ENCODE measurements around the gene LYRM2. TPM values are rescaled to one million over a fixed set of nuclear protein-coding genes. Genes with fewer than 3 reads are reported as not detected.

Gene LYRM2
- total RNA-seq, 1 experiment from 2014 or later = 39.4 TPM

DNA sequence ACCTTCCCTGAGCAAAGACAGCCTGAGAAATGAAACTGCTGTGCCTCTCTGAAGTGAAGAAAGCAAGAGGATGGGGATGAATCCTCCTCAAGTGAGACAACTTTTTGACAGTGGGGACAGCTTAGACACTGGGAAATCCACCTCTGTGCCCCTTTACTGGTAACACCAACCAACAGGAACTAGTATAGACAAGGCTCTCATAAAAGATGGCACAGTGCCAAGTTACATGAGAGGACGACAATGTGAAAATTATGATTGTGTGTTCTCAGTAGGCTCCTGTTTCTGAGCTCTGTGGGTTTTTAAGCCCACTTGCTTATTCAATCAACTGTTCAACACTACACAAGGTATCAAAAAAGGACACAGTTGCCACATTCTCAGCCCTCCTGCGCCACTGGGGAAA is 41.6 kb upstream of the LYRM2 start:
- no peaks in the 10 kb centered on the region for H3K9me3 ChIP-seq (ENCODE audit: control insufficient read depth, insufficient read depth, low read depth, low read length)
- H3K4me1 ChIP-seq (ENCODE audit: control insufficient read depth, insufficient read depth, low read length) = no peaks in the 10 kb centered on the region
- H3K36me3 ChIP-seq (ENCODE audit: control insufficient read depth, insufficient read depth, low read length) = peaks cover 24% of the 10 kb centered on the region
- CTCF ChIA-PET = no interaction called here
- no peaks in the 10 kb centered on the region for H3K27me3 ChIP-seq (ENCODE audit: control insufficient read depth, insufficient read depth, low read length)
- intact Hi-C loops (cut with micrococcal nuclease; ENCODE audit: unreplicated experiment) (no loop called here), in situ Hi-C loops (cut with HindIII; ENCODE audit: low pct_unique_long_range_greater_than_20kb, low sequenced_read_pairs) (no loop called here)
- no peak overlapping the region for H3K4me3 ChIP-seq (ENCODE audit: low read depth in 2 of 2, low read length in 2 of 2)
- TF ChIP-seq SIN3A (IDR thresholded peaks at IDR 0.05; ENCODE audit: borderline replicate concordance, insufficient read depth, low read depth, low read length) (no peak), TCF7L2 (IDR thresholded peaks at IDR 0.05; ENCODE audit: low read depth, low read length) (no peak), POLR2AphosphoS5 (IDR thresholded peaks at IDR 0.05; ENCODE audit: low read depth, low read length) (no peak)
- TF ChIP-seq, protein P1, sequence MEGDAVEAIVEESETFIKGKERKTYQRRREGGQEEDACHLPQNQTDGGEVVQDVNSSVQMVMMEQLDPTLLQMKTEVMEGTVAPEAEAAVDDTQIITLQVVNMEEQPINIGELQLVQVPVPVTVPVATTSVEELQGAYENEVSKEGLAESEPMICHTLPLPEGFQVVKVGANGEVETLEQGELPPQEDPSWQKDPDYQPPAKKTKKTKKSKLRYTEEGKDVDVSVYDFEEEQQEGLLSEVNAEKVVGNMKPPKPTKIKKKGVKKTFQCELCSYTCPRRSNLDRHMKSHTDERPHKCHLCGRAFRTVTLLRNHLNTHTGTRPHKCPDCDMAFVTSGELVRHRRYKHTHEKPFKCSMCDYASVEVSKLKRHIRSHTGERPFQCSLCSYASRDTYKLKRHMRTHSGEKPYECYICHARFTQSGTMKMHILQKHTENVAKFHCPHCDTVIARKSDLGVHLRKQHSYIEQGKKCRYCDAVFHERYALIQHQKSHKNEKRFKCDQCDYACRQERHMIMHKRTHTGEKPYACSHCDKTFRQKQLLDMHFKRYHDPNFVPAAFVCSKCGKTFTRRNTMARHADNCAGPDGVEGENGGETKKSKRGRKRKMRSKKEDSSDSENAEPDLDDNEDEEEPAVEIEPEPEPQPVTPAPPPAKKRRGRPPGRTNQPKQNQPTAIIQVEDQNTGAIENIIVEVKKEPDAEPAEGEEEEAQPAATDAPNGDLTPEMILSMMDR (IDR thresholded peaks at IDR 0.05) = no peak
- TF ChIP-seq, protein P2, sequence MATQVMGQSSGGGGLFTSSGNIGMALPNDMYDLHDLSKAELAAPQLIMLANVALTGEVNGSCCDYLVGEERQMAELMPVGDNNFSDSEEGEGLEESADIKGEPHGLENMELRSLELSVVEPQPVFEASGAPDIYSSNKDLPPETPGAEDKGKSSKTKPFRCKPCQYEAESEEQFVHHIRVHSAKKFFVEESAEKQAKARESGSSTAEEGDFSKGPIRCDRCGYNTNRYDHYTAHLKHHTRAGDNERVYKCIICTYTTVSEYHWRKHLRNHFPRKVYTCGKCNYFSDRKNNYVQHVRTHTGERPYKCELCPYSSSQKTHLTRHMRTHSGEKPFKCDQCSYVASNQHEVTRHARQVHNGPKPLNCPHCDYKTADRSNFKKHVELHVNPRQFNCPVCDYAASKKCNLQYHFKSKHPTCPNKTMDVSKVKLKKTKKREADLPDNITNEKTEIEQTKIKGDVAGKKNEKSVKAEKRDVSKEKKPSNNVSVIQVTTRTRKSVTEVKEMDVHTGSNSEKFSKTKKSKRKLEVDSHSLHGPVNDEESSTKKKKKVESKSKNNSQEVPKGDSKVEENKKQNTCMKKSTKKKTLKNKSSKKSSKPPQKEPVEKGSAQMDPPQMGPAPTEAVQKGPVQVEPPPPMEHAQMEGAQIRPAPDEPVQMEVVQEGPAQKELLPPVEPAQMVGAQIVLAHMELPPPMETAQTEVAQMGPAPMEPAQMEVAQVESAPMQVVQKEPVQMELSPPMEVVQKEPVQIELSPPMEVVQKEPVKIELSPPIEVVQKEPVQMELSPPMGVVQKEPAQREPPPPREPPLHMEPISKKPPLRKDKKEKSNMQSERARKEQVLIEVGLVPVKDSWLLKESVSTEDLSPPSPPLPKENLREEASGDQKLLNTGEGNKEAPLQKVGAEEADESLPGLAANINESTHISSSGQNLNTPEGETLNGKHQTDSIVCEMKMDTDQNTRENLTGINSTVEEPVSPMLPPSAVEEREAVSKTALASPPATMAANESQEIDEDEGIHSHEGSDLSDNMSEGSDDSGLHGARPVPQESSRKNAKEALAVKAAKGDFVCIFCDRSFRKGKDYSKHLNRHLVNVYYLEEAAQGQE (IDR thresholded peaks at IDR 0.05; ENCODE audit: insufficient read depth in 1 of 2, low read depth in 2 of 2, low read length in 1 of 2) = no peak
- POLR2A ChIA-PET = no interaction called here
- no TSS peak for BruUV-seq (replicated peaks)
- no peak for ATAC-seq
- no peak for DNase-seq (ENCODE audit: low read depth, low spot score)
- H3K27ac ChIP-seq (ENCODE audit: low read length) = no peak overlapping the region

DNA sequence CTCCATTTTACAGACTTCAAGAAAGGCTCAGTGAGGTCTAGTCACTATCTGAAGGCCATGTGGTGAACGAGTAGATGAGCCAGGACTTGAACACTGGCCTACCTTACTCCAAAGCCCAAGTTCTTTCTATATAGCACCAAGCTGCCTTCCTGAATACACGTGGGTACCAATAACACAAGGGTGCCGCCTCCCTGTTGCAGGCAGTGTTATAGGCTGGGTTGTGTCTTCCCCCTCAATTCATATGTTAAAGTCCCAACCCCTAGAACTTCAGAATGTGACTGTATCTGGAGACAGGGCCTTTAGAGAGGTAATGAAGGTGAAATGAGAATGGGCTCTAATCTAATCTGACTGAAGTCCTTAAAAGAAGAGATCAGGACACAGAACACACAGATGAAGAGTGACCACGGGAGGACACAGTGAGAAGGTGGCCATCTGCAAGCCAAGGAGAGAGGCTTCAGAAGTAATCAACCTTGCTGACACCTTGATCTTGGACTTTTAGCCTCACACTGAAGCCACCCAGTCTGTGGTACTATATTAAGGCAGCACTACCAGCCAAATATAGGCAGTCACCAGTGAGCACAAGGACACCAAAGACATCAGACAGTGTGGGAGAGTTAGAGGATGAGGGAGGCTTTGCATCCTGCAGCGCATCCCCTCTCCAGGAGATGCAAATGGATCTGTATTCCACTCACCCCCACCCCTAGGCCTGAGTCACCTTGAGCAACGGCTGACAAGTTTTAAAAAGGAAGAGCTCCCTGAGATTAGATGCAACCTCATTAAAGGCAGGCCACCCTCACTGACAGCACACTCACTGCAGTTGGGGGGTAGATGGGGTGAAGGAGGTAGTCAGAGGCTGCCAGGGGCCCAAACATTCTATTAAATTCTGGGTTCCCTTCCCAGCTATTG is 40.9 kb upstream of the LYRM2 start:
- no peaks in the 10 kb centered on the region for H3K9me3 ChIP-seq (ENCODE audit: control insufficient read depth, insufficient read depth, low read depth, low read length)
- TF ChIP-seq TCF7L2 (IDR thresholded peaks at IDR 0.05; ENCODE audit: low read depth, low read length) = no peak
- no peak for TF ChIP-seq SIN3A (IDR thresholded peaks at IDR 0.05; ENCODE audit: borderline replicate concordance, insufficient read depth, low read depth, low read length)
- TF ChIP-seq POLR2AphosphoS5 (IDR thresholded peaks at IDR 0.05; ENCODE audit: low read depth, low read length) = no peak
- ChIA-PET CTCF (no interaction called here), POLR2A (no interaction called here)
- DNase-seq (ENCODE audit: low read depth, low spot score) (no peak), ATAC-seq (no peak)
- no peaks in the 10 kb centered on the region for H3K27me3 ChIP-seq (ENCODE audit: control insufficient read depth, insufficient read depth, low read length)
- BruUV-seq (replicated peaks) = no TSS peak
- H3K4me1 ChIP-seq (ENCODE audit: control insufficient read depth, insufficient read depth, low read length) = no peaks in the 10 kb centered on the region
- H3K27ac ChIP-seq (ENCODE audit: low read length) = no peak overlapping the region
- in situ Hi-C loops (cut with HindIII; ENCODE audit: low pct_unique_long_range_greater_than_20kb, low sequenced_read_pairs) (no loop called here), intact Hi-C loops (cut with micrococcal nuclease; ENCODE audit: unreplicated experiment) (no loop called here)
- no peak overlapping the region for H3K4me3 ChIP-seq (ENCODE audit: low read depth in 2 of 2, low read length in 2 of 2)
- peaks cover 22% of the 10 kb centered on the region for H3K36me3 ChIP-seq (ENCODE audit: control insufficient read depth, insufficient read depth, low read length)

DNA sequence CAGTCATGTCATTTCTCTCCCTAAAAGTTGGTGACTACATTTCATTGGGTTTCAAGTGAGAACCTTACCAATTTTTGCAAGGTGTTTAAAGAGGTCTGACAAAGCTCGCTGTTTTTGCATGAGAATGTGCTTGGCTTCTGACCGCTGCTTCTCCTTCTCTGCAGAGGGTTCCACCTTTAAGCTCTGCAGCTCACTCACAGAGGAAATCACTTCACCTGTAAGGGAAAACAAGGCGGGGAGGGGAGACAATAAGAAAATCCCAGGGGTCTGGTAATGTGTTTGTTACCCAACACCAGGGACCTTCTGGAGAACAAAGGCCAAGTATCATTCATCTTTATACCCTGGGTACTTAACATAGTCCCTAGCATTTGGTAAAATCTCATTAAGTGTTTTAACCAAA is 40.0 kb upstream of the LYRM2 start:
- Histone ChIP-seq H3K36me3 (ENCODE audit: control insufficient read depth, insufficient read depth, low read length) (peaks cover 24% of the 10 kb centered on the region), H3K27ac (ENCODE audit: low read length) (no peak overlapping the region), H3K4me1 (ENCODE audit: control insufficient read depth, insufficient read depth, low read length) (no peaks in the 10 kb centered on the region), H3K27me3 (ENCODE audit: control insufficient read depth, insufficient read depth, low read length) (no peaks in the 10 kb centered on the region), H3K4me3 (ENCODE audit: low read depth in 2 of 2, low read length in 2 of 2) (no peak overlapping the region), H3K9me3 (ENCODE audit: control insufficient read depth, insufficient read depth, low read depth, low read length) (no peaks in the 10 kb centered on the region)
- no TSS peak for BruUV-seq (replicated peaks)
- CTCF ChIA-PET = no interaction called here
- POLR2A ChIA-PET = no interaction called here
- DNase-seq (ENCODE audit: low read depth, low spot score) = no peak
- intact Hi-C loops (cut with micrococcal nuclease; ENCODE audit: unreplicated experiment) (no loop called here), in situ Hi-C loops (cut with HindIII; ENCODE audit: low pct_unique_long_range_greater_than_20kb, low sequenced_read_pairs) (no loop called here)
- ATAC-seq = no peak
- TF ChIP-seq TCF7L2 (IDR thresholded peaks at IDR 0.05; ENCODE audit: low read depth, low read length) (no peak), SIN3A (IDR thresholded peaks at IDR 0.05; ENCODE audit: borderline replicate concordance, insufficient read depth, low read depth, low read length) (no peak), POLR2AphosphoS5 (IDR thresholded peaks at IDR 0.05; ENCODE audit: low read depth, low read length) (no peak)
- TF ChIP-seq, protein P1 (IDR thresholded peaks at IDR 0.05) = no peak
- TF ChIP-seq, protein P2 (IDR thresholded peaks at IDR 0.05; ENCODE audit: insufficient read depth in 1 of 2, low read depth in 2 of 2, low read length in 1 of 2) = no peak

All from Panc1 (cell line).